DOHH2 (cell line): ENCODE data around the gene RNASEH2C.

Source experiments
- CTCF ChIP-seq: fragments of 200-600 bp; sonication (generic); IDR thresholded peaks from one replicate; pipeline ENCODE4 v1.5.1; 2014; ENCODE audit warnings: antibody characterized with exemption, mild to moderate bottlenecking, low read depth, low read length; ENCODE audit not compliant: poor library complexity, severe bottlenecking
- EZH2phosphoT487 ChIP-seq: fragments of 200-600 bp; sonication (generic); IDR thresholded peaks from 2 replicates; pipeline ENCODE4 v1.6.1; 2017; ENCODE audit warnings: borderline replicate concordance, mild to moderate bottlenecking, antibody characterized with exemption, low read length, moderate library complexity, mixed read lengths

GRCh38 chr11:65743681-65744025 is 23.1 kb upstream of the RNASEH2C start:
- no peak for TF ChIP-seq CTCF
- TF ChIP-seq EZH2phosphoT487 = no peak
